ENCODE data around the gene TEX14.

TEX14 gene

DNA sequence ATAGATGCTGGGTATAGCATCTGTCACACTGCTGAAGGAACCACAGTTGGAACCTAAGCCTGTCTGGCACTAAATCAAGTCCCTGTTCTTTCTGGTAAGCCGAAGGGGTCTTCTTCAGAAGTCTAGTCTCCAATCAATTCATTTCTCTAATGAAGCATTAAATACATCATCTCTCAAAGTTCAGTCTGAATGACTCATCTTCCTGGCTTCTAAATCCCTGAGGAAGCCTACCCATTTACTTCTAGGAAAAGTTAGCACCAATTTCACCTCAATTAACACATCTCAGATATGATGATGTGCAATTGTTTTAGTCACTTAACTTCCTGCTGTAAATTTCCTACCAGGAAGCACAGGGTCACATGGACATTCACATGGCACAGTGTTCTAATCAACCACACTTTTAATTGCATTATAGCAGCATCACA, 49.9 kb downstream of the TEX14 start:
- H3K27me3 ChIP-seq (ENCODE audit: insufficient read depth, poor library complexity, severe bottlenecking) = no peaks in the 10 kb centered on the region
- no peak overlapping the region for H3K4me3 ChIP-seq (replicated peaks; ENCODE audit: insufficient read depth, low read length)
- no peak for DNase-seq (ENCODE audit: low read depth in 1 of 2, low spot score in 1 of 2)
- H3K27ac ChIP-seq (replicated peaks) = no peak overlapping the region
- TF ChIP-seq SPI1 (IDR thresholded peaks at IDR 0.05; ENCODE audit: borderline replicate concordance, low read depth) (no peak), REST (IDR thresholded peaks at IDR 0.05; ENCODE audit: insufficient replicate concordance, low read depth) (no peak), POLR2AphosphoS5 (IDR thresholded peaks at IDR 0.05; ENCODE audit: low read depth) (no peak), GABPA (IDR thresholded peaks at IDR 0.05; ENCODE audit: low read depth) (no peak)
- TF ChIP-seq, protein P1, sequence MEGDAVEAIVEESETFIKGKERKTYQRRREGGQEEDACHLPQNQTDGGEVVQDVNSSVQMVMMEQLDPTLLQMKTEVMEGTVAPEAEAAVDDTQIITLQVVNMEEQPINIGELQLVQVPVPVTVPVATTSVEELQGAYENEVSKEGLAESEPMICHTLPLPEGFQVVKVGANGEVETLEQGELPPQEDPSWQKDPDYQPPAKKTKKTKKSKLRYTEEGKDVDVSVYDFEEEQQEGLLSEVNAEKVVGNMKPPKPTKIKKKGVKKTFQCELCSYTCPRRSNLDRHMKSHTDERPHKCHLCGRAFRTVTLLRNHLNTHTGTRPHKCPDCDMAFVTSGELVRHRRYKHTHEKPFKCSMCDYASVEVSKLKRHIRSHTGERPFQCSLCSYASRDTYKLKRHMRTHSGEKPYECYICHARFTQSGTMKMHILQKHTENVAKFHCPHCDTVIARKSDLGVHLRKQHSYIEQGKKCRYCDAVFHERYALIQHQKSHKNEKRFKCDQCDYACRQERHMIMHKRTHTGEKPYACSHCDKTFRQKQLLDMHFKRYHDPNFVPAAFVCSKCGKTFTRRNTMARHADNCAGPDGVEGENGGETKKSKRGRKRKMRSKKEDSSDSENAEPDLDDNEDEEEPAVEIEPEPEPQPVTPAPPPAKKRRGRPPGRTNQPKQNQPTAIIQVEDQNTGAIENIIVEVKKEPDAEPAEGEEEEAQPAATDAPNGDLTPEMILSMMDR (IDR thresholded peaks at IDR 0.05; ENCODE audit: insufficient read depth, low read length) = no peak

GRCh38 chr17:58640202-58640601, 51.6 kb downstream of the TEX14 start:
- DNase-seq (ENCODE audit: low read depth in 1 of 2, low spot score in 1 of 2) = no peak
- H3K27ac ChIP-seq (replicated peaks) = no peak overlapping the region
- H3K4me3 ChIP-seq (replicated peaks; ENCODE audit: insufficient read depth, low read length) = no peak overlapping the region
- no peaks in the 10 kb centered on the region for H3K27me3 ChIP-seq (ENCODE audit: insufficient read depth, poor library complexity, severe bottlenecking)
- TF ChIP-seq SPI1 (IDR thresholded peaks at IDR 0.05; ENCODE audit: borderline replicate concordance, low read depth) (no peak), POLR2AphosphoS5 (IDR thresholded peaks at IDR 0.05; ENCODE audit: low read depth) (no peak), REST (IDR thresholded peaks at IDR 0.05; ENCODE audit: insufficient replicate concordance, low read depth) (no peak), GABPA (IDR thresholded peaks at IDR 0.05; ENCODE audit: low read depth) (no peak)
- TF ChIP-seq, protein P1 (IDR thresholded peaks at IDR 0.05; ENCODE audit: insufficient read depth, low read length) = no peak

- DNase-seq (ENCODE audit: low read depth in 1 of 2, low spot score in 1 of 2) = no peak
- Histone ChIP-seq H3K4me3 (replicated peaks; ENCODE audit: insufficient read depth, low read length) (no peak overlapping the region), H3K27ac (replicated peaks) (no peak overlapping the region), H3K27me3 (ENCODE audit: insufficient read depth, poor library complexity, severe bottlenecking) (no peaks in the 10 kb centered on the region)
- TF ChIP-seq GABPA (IDR thresholded peaks at IDR 0.05; ENCODE audit: low read depth) (no peak), POLR2AphosphoS5 (IDR thresholded peaks at IDR 0.05; ENCODE audit: low read depth) (no peak), REST (IDR thresholded peaks at IDR 0.05; ENCODE audit: insufficient replicate concordance, low read depth) (no peak), SPI1 (IDR thresholded peaks at IDR 0.05; ENCODE audit: borderline replicate concordance, low read depth) (no peak)
- TF ChIP-seq, protein P1 (IDR thresholded peaks at IDR 0.05; ENCODE audit: insufficient read depth, low read length) = no peak
These were observed 52.2 kb downstream of the TEX14 start for GRCh38 chr17:58639681-58640080.
